Left kidney (tissue), 8 donors: ENCODE results near the gene SINHCAF. TPM values are rescaled to one million over a fixed set of nuclear protein-coding genes. Genes with fewer than 3 reads are reported as not detected.
"Not testable (repeated sequence)": the region's sequence is repeated elsewhere in the genome, so short reads cannot be mapped to it uniquely, and the experiment has no call there.

Experiments used
- DNase-seq: peaks from one replicate; pipeline ENCODE4 v3.0.0-alpha.2; 2013
- long read RNA-seq, 8 donors: transcript quantifications; one replicate each; lab custom pipeline, GENCODE V29; 2026
- polyA plus RNA-seq: library from polyadenylated mRNA; unstranded; fragments of 120-200 nt; gene quantifications from one replicate; pipeline ENCODE4 v1.2.1, GENCODE V29; 2013; ENCODE audit not compliant: insufficient read length

Gene SINHCAF
- 311 TPM for polyA plus RNA-seq
- long read RNA-seq, donor 1, transcript SINHCAF-201 (6 exons, 3,163 nt) = major isoform, 34 of 63 reads
- long read RNA-seq, donor 1, transcript SINHCAF-203 (6 exons, 1,555 nt) = minor isoform, 10 of 63 reads
- long read RNA-seq, donor 1, partial matches to known transcripts = 17 of 63 reads
- long read RNA-seq, donor 1, other reads (novel, unspliced or antisense) = 0 of 63 reads
- long read RNA-seq, donor 2, transcript SINHCAF-201 (6 exons, 3,163 nt) = major isoform, 33 of 45 reads
- long read RNA-seq, donor 2, transcript SINHCAF-203 (6 exons, 1,555 nt) = minor isoform, 10 of 45 reads
- long read RNA-seq, donor 2, partial matches to known transcripts = 0 of 45 reads
- long read RNA-seq, donor 2, other reads (novel, unspliced or antisense) = 0 of 45 reads
- long read RNA-seq, donor 3, transcript SINHCAF-201 (6 exons, 3,163 nt) = major isoform, 15 of 24 reads
- long read RNA-seq, donor 3, transcript SINHCAF-202 (5 exons, 3,111 nt) = minor isoform, 5 of 24 reads
- long read RNA-seq, donor 3, partial matches to known transcripts = 0 of 24 reads
- long read RNA-seq, donor 3, other reads (novel, unspliced or antisense) = 0 of 24 reads
- long read RNA-seq, donor 4, partial matches to known transcripts = 0 of 1 reads
- long read RNA-seq, donor 4, other reads (novel, unspliced or antisense) = 0 of 1 reads
- long read RNA-seq, donor 5, transcript SINHCAF-203 (6 exons, 1,555 nt) = minor isoform, 10 of 46 reads
- long read RNA-seq, donor 5, transcript SINHCAF-201 (6 exons, 3,163 nt) = major isoform, 35 of 46 reads
- long read RNA-seq, donor 5, partial matches to known transcripts = 0 of 46 reads
- long read RNA-seq, donor 5, other reads (novel, unspliced or antisense) = 0 of 46 reads
- long read RNA-seq, donor 6, transcript SINHCAF-203 (6 exons, 1,555 nt) = minor isoform, 7 of 63 reads
- long read RNA-seq, donor 6, transcript SINHCAF-201 (6 exons, 3,163 nt) = major isoform, 30 of 63 reads
- long read RNA-seq, donor 6, partial matches to known transcripts = 19 of 63 reads
- long read RNA-seq, donor 6, other reads (novel, unspliced or antisense) = 0 of 63 reads
- long read RNA-seq, donor 7, transcript SINHCAF-203 (6 exons, 1,555 nt) = minor isoform, 13 of 58 reads
- long read RNA-seq, donor 7, transcript SINHCAF-201 (6 exons, 3,163 nt) = major isoform, 37 of 58 reads
- long read RNA-seq, donor 7, partial matches to known transcripts = 5 of 58 reads
- long read RNA-seq, donor 7, other reads (novel, unspliced or antisense) = 0 of 58 reads
- long read RNA-seq, donor 8, transcript SINHCAF-201 (6 exons, 3,163 nt) = major isoform, 8 of 11 reads
- long read RNA-seq, donor 8, partial matches to known transcripts = 0 of 11 reads
- long read RNA-seq, donor 8, other reads (novel, unspliced or antisense) = 0 of 11 reads

GRCh38 chr12:31325877-31326631, at the start of gene SINHCAF:
Gene SINHCAF, minus strand, starts transcription at chr12:31326150. Its CDS starts 27,946 bp downstream, at chr12:31298204.
- DNase-seq = peak; percentile 100

GRCh38 chr12:31375422-31375821, 49.5 kb upstream of the SINHCAF start:
- DNase-seq = not testable (repeated sequence)

GRCh38 chr12:31371256-31371620, 45.3 kb upstream of the SINHCAF start:
- no peak for DNase-seq

GRCh38 chr12:31370531-31371255, 44.7 kb upstream of the SINHCAF start:
- DNase-seq = no peak

GRCh38 chr12:31369712-31370521, 44.0 kb upstream of the SINHCAF start:
- DNase-seq = no peak

GRCh38 chr12:31368666-31369361, 42.9 kb upstream of the SINHCAF start:
- DNase-seq = no peak

GRCh38 chr12:31366104-31366621, 40.2 kb upstream of the SINHCAF start:
- DNase-seq = no peak

GRCh38 chr12:31363831-31364230, 37.9 kb upstream of the SINHCAF start:
- DNase-seq = no peak

GRCh38 chr12:31363416-31363809, 37.5 kb upstream of the SINHCAF start:
- no peak for DNase-seq

- no peak for DNase-seq
Observed at GRCh38 chr12:31362759-31363415, 36.9 kb upstream of the SINHCAF start.

GRCh38 chr12:31362115-31362758, 36.3 kb upstream of the SINHCAF start:
- DNase-seq = no peak

GRCh38 chr12:31361730-31362114, 35.8 kb upstream of the SINHCAF start:
- no peak for DNase-seq

GRCh38 chr12:31355747-31356107, 29.8 kb upstream of the SINHCAF start:
- DNase-seq = no peak

- DNase-seq = no peak
Observed at GRCh38 chr12:31353750-31354708, 28.1 kb upstream of the SINHCAF start.

- peak; percentile 70 for DNase-seq
Observed at GRCh38 chr12:31346267-31346666, 20.3 kb upstream of the SINHCAF start.

GRCh38 chr12:31343139-31343538, 17.2 kb upstream of the SINHCAF start:
- no peak for DNase-seq
